DND-41 (cell line): Measurements from ENCODE around the gene ALX3.
"Not testable (repeated sequence)": the region's sequence is repeated elsewhere in the genome, so short reads cannot be mapped to it uniquely, and the experiment has no call there.

Experiments used
- ATAC-seq: fragments of 200-7000 bp; cut with Tn5 transposase; 3 replicates; pipeline ENCODE4 v1.9.1; 2021; ENCODE audit warnings: low read depth; ENCODE audit not compliant: insufficient read depth
- DNase-seq: peaks from one replicate; pipeline ENCODE4 v3.0.0-alpha.2; 2020
- H2AFZ ChIP-seq: 2 replicates; pipeline ENCODE4 v1.6.0; 2012; ENCODE audit warnings: low read depth, low read length
- H3K27ac ChIP-seq: 2 replicates; pipeline ENCODE4 v1.5.1; 2012; ENCODE audit warnings: low read length, inconsistent platforms
- H3K27me3 ChIP-seq: fragments of 200-600 bp; sonication (generic); 2 replicates; pipeline ENCODE4 v1.6.0; 2012; ENCODE audit warnings: low read length, mild to moderate bottlenecking, inconsistent platforms; ENCODE audit not compliant: insufficient read depth, poor library complexity
- H3K36me3 ChIP-seq: 2 replicates; pipeline ENCODE4 v1.5.1; 2012; ENCODE audit warnings: low read length, inconsistent platforms; ENCODE audit not compliant: insufficient read depth
- H3K4me1 ChIP-seq: 2 replicates; pipeline ENCODE4 v1.5.1; 2012; ENCODE audit warnings: mild to moderate bottlenecking, low read length; ENCODE audit not compliant: insufficient read depth
- H3K4me2 ChIP-seq: 2 replicates; pipeline ENCODE4 v1.6.0; 2012; ENCODE audit warnings: mild to moderate bottlenecking, moderate library complexity, low read length, inconsistent platforms; ENCODE audit not compliant: insufficient read depth
- H3K4me3 ChIP-seq, 2 experiments: fragments of 200-600 bp in 1 of 2; shearing (Covaris generic) in 1 of 2; 2 replicates each; pipeline ENCODE4 v1.5.1; 2012 to 2016; ENCODE audit warnings: inconsistent platforms in 2 of 2, low read length in 2 of 2, mild to moderate bottlenecking in 2 of 2, low read depth in 1 of 2, moderate library complexity in 1 of 2
- H3K79me2 ChIP-seq: 2 replicates; pipeline ENCODE4 v1.6.0; 2012; ENCODE audit warnings: low read length, inconsistent platforms; ENCODE audit not compliant: insufficient read depth
- H3K9ac ChIP-seq: 2 replicates; pipeline ENCODE4 v1.6.0; 2012; ENCODE audit warnings: low read depth, mild to moderate bottlenecking, inconsistent platforms, low read length, moderate library complexity
- H3K9me3 ChIP-seq: 2 replicates; pipeline ENCODE4 v1.5.1; 2012; ENCODE audit warnings: low read length, moderate library complexity, mild to moderate bottlenecking, inconsistent platforms; ENCODE audit not compliant: insufficient read depth, severe bottlenecking
- H4K20me1 ChIP-seq: 2 replicates; pipeline ENCODE4 v1.6.0; 2012; ENCODE audit warnings: low read length; ENCODE audit not compliant: insufficient read depth
- EZH2 ChIP-seq: IDR thresholded peaks from 3 replicates; pipeline ENCODE4 v1.6.1; 2012; ENCODE audit warnings: borderline replicate concordance, low read depth, mild to moderate bottlenecking, moderate library complexity, low read length, inconsistent platforms; ENCODE audit not compliant: severe bottlenecking
- TF ChIP-seq, protein P1 (sequence below): IDR thresholded peaks from 2 replicates; pipeline ENCODE4 v1.5.1; 2012; ENCODE audit warnings: borderline replicate concordance, low read length, moderate library complexity, mild to moderate bottlenecking; ENCODE audit not compliant: poor library complexity, severe bottlenecking; ENCODE audit errors: extremely low read depth

The ALX3 gene

DNA sequence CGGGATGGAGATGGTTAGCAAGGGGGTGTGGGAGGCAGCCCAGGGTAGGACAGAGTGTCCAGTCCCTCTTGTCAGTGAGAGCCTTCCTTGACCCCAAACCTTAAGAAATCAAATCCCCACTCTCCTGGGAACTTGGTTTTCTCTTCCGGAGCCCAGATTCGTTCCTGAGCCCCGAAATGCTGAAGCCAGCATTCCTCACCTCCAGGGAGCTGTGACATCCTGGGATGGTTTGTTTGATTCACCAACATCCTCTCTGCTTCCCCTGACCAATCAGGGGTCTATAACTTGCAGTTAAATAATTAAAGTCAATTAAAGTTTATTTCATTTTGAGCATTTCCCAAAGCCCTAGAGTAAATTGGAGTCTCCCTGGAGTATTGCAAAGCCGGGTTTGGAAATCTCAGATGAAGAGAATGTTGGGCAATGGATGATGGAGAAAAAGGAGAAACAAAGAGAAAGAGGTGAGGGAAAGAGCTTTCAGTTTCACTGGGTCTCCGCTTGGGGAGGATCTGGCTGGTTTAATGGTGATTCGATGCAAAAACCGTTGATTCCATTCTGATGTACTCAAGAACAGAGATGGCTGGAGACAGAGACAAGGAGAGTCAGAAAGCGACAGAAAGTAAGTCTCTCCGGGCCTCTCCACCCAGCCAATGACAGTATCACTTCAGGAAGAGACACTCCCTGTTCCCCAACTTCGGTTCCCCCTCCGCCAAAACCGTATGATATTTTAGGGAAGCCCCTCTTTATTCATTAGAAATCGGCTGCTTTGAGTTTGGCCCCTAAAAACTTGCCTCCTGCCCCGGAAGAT, 12.8 kb upstream of the ALX3 start:
- peaks cover 3% of the 10 kb centered on the region; the same call in 1 of the 2 replicates for H4K20me1 ChIP-seq
- no peaks in the 10 kb centered on the region for H3K9me3 ChIP-seq
- ATAC-seq (no peak), DNase-seq (no peak)
- no peaks in the 10 kb centered on the region for H3K36me3 ChIP-seq
- H3K9ac ChIP-seq = no peak overlapping the region
- H2AFZ ChIP-seq = no peak overlapping the region
- TF ChIP-seq, protein P1, sequence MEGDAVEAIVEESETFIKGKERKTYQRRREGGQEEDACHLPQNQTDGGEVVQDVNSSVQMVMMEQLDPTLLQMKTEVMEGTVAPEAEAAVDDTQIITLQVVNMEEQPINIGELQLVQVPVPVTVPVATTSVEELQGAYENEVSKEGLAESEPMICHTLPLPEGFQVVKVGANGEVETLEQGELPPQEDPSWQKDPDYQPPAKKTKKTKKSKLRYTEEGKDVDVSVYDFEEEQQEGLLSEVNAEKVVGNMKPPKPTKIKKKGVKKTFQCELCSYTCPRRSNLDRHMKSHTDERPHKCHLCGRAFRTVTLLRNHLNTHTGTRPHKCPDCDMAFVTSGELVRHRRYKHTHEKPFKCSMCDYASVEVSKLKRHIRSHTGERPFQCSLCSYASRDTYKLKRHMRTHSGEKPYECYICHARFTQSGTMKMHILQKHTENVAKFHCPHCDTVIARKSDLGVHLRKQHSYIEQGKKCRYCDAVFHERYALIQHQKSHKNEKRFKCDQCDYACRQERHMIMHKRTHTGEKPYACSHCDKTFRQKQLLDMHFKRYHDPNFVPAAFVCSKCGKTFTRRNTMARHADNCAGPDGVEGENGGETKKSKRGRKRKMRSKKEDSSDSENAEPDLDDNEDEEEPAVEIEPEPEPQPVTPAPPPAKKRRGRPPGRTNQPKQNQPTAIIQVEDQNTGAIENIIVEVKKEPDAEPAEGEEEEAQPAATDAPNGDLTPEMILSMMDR = no peak
- no peak for TF ChIP-seq EZH2
- no peak overlapping the region for H3K4me3 ChIP-seq
- H3K4me2 ChIP-seq = no peak overlapping the region
- no peaks in the 10 kb centered on the region for H3K79me2 ChIP-seq
- H3K27ac ChIP-seq = no peak overlapping the region
- H3K27me3 ChIP-seq = peaks cover 7% of the 10 kb centered on the region
- H3K4me1 ChIP-seq = no peaks in the 10 kb centered on the region

DNA sequence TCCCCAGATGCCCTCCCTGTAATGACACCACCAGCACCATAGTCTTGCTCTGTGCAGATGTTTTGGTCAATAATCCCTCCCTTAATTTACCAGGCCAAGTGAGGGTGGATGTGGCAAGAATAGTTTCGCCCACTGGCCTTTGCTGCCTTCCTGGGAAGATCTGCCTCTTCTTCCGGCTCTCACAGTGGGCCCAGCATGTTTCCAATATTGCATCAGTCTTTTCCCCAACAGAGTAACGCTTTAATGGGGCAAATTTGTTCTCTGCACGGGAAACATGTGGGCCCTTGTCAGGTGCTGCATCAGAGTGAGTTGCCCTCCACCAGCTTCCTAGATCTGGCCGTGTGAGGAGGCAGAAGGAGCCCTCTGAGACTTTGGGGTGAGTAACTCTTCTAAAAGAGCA, 12.0 kb upstream of the ALX3 start:
- Histone ChIP-seq H4K20me1 (no peaks in the 10 kb centered on the region), H3K27me3 (peaks cover 4% of the 10 kb centered on the region), H3K4me3 (no peak overlapping the region), H2AFZ (no peak overlapping the region), H3K36me3 (no peaks in the 10 kb centered on the region), H3K27ac (no peak overlapping the region), H3K4me2 (no peak overlapping the region), H3K79me2 (no peaks in the 10 kb centered on the region), H3K9me3 (no peaks in the 10 kb centered on the region), H3K4me1 (no peaks in the 10 kb centered on the region), H3K9ac (no peak overlapping the region)
- no peak for ATAC-seq
- no peak for DNase-seq
- TF ChIP-seq EZH2 = no peak

DNA sequence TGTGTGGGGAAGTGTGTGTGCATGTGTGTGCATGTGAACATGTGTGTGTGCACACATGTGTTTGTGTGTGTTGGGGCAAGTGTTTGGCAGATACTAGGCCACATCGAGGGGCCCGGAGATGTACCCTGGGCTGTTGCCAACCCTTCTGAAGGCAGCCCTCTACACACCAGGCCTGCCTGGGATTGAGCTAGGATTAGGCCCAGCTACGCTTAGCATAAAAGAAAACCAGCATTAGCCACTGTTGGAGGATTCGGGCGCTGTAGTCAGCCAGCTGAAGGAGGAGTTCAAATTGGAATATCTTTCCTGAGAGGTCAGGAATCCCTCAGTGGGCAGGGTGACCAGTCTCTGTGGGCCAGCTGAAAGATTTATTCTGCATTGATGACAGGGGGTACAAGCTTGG, 10.6 kb upstream of the ALX3 start:
- Histone ChIP-seq H3K4me3 (no peak overlapping the region), H3K79me2 (no peaks in the 10 kb centered on the region), H3K36me3 (no peaks in the 10 kb centered on the region), H3K9me3 (no peaks in the 10 kb centered on the region), H4K20me1 (no peaks in the 10 kb centered on the region), H3K4me2 (no peak overlapping the region), H3K9ac (no peak overlapping the region), H3K4me1 (no peaks in the 10 kb centered on the region), H3K27me3 (no peaks in the 10 kb centered on the region), H3K27ac (no peak overlapping the region), H2AFZ (no peak overlapping the region)
- no peak for TF ChIP-seq EZH2
- TF ChIP-seq, protein P1 = no peak
- ATAC-seq (no peak), DNase-seq (no peak)

DNA sequence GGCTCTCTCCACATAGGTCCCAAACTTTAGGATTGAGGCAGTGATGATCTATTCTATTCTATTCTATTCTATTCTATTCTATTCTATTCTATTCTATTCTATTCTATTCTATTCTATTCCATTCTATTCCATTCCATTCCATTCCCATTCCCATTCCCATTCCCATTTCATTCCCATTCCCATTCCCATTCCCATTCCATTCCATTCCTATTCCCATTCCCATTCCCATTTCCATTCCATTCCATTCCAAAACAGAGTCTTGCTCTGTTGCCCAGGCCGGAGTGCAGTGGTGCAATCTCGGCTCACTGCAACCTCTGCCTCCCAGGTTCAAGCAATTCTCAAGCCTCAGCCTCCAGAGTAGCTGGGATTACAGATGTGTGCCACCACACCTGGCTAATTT, 9.5 kb upstream of the ALX3 start:
- DNase-seq, H3K9ac ChIP-seq, H3K4me2 ChIP-seq, H3K4me3 ChIP-seq, H3K36me3 ChIP-seq, H3K79me2 ChIP-seq, H2AFZ ChIP-seq, H4K20me1 ChIP-seq, H3K27ac ChIP-seq, H3K9me3 ChIP-seq, H3K4me1 ChIP-seq, H3K27me3 ChIP-seq, ATAC-seq: not testable (repeated sequence)
